NB4 (cell line): ENCODE measurements around the gene BRINP1.

ENCODE experiments used
- POLR2A ChIP-seq: IDR thresholded peaks from 2 replicates; pipeline ENCODE4 v1.6.1; 2011; ENCODE audit warnings: mild to moderate bottlenecking; ENCODE audit not compliant: insufficient read length; ENCODE audit errors: extremely low read depth
- TF ChIP-seq, protein P1 (sequence below): IDR thresholded peaks from one replicate; pipeline ENCODE4 v1.5.1; 2012; ENCODE audit warnings: low read depth, low read length

DNA sequence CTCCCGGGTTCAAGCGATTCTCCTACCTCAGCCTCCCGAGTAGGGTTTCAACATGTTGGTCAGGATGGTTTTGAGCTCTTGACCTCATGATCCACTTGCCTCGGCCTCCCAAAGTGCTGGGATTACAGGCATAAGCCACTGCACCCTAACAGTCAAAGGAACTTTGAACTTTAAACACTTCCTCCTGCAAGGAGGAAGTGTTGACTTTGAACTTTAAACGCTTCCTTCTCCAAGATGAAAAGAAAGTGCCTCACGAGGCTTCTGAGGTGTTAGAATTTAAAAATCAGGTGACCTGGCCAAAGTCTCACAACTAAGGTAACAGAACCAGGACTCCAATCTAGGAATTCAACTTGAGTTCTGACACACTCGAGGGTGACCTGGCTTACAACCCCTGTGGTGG is 150.9 kb downstream of the BRINP1 start:
- no peak for TF ChIP-seq POLR2A
- TF ChIP-seq, protein P1, sequence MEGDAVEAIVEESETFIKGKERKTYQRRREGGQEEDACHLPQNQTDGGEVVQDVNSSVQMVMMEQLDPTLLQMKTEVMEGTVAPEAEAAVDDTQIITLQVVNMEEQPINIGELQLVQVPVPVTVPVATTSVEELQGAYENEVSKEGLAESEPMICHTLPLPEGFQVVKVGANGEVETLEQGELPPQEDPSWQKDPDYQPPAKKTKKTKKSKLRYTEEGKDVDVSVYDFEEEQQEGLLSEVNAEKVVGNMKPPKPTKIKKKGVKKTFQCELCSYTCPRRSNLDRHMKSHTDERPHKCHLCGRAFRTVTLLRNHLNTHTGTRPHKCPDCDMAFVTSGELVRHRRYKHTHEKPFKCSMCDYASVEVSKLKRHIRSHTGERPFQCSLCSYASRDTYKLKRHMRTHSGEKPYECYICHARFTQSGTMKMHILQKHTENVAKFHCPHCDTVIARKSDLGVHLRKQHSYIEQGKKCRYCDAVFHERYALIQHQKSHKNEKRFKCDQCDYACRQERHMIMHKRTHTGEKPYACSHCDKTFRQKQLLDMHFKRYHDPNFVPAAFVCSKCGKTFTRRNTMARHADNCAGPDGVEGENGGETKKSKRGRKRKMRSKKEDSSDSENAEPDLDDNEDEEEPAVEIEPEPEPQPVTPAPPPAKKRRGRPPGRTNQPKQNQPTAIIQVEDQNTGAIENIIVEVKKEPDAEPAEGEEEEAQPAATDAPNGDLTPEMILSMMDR: no peak
